ENCODE measurements around the gene OGFRL1. TPM values are rescaled to one million over a fixed set of nuclear protein-coding genes. Genes with fewer than 3 reads are reported as not detected.

The OGFRL1 gene
- total RNA-seq, 2 experiments from 2014 or later = 9.1 TPM

GRCh38 chr6:71349395-71349794 is 60.8 kb downstream of the OGFRL1 start:
- H3K4me1 Mint-ChIP-seq (ENCODE audit: low read depth) = no peaks in the 10 kb centered on the region
- intact Hi-C loops (cut with DNase I, micrococcal nuclease) = loop anchor here (1.0 to 10.0 kb wide), 2 partner anchors 159 to 1125 kb away; no protein-coding TSS in a partner anchor
- no peaks in the 10 kb centered on the region for H3K36me3 Mint-ChIP-seq (ENCODE audit: low read depth)
- peak in 3 of 14 experiments; percentile 35 to 44 (median 41) for DNase-seq
- no peaks in the 10 kb centered on the region for H3K36me3 ChIP-seq (ENCODE audit: insufficient read depth, low read length)
- no peaks in the 10 kb centered on the region for H3K9me3 Mint-ChIP-seq
- ChIA-PET CTCF (no interaction called here), POLR2A (no interaction called here)
- no peak overlapping the region for H3K4me3 ChIP-seq (ENCODE audit: low read length)
- no peaks in the 10 kb centered on the region for H3K4me1 ChIP-seq (ENCODE audit: insufficient read depth, low read length)
- no peaks in the 10 kb centered on the region for H3K9me3 ChIP-seq (ENCODE audit: control insufficient read depth in 1 of 2, insufficient read depth in 1 of 2, low read length in 2 of 2)
- no peak for ATAC-seq (ENCODE audit: poor library complexity)
- no peak overlapping the region for H3K4me3 Mint-ChIP-seq
- H3K27me3 ChIP-seq (ENCODE audit: control insufficient read depth in 1 of 2, insufficient read depth in 2 of 2, low read length in 2 of 2) = no peaks in the 10 kb centered on the region
- TF ChIP-seq CTCF (IDR thresholded peaks at IDR 0.05) = peak; percentile 73
- H3K27ac Mint-ChIP-seq = no peak overlapping the region
- peaks cover 4% of the 10 kb centered on the region for H3K27me3 Mint-ChIP-seq
- H3K27ac ChIP-seq (ENCODE audit: low read depth in 1 of 2, low read length in 2 of 2) = no peak overlapping the region

GRCh38 chr6:71349976-71350615 is 61.5 kb downstream of the OGFRL1 start:
- ATAC-seq (ENCODE audit: poor library complexity) = no peak
- POLR2A ChIA-PET = no interaction called here
- H3K9me3 Mint-ChIP-seq = no peaks in the 10 kb centered on the region

GRCh38 chr6:71351190-71351589 is 62.6 kb downstream of the OGFRL1 start:
- no peak for ATAC-seq (ENCODE audit: poor library complexity)
- H3K9me3 Mint-ChIP-seq = no peaks in the 10 kb centered on the region
- no peak overlapping the region for H3K27ac Mint-ChIP-seq
- ChIA-PET CTCF (no interaction called here), POLR2A (no interaction called here)
- no peaks in the 10 kb centered on the region for H3K36me3 Mint-ChIP-seq (ENCODE audit: low read depth)
- H3K27me3 ChIP-seq (ENCODE audit: control insufficient read depth in 1 of 2, insufficient read depth in 2 of 2, low read length in 2 of 2) = no peaks in the 10 kb centered on the region
- no peaks in the 10 kb centered on the region for H3K4me1 ChIP-seq (ENCODE audit: insufficient read depth, low read length)
- H3K4me3 ChIP-seq (ENCODE audit: low read length) = no peak overlapping the region
- intact Hi-C loops (cut with DNase I, micrococcal nuclease) = loop anchor here in 1 of 2 experiments (5.0 kb wide), 1 partner anchor 644 kb away; no protein-coding TSS in a partner anchor
- no peak overlapping the region for H3K4me3 Mint-ChIP-seq
- no peak for DNase-seq
- no peaks in the 10 kb centered on the region for H3K4me1 Mint-ChIP-seq (ENCODE audit: low read depth)
- no peak for TF ChIP-seq CTCF (IDR thresholded peaks at IDR 0.05)
- no peaks in the 10 kb centered on the region for H3K9me3 ChIP-seq (ENCODE audit: control insufficient read depth in 1 of 2, insufficient read depth in 1 of 2, low read length in 2 of 2)
- no peaks in the 10 kb centered on the region for H3K36me3 ChIP-seq (ENCODE audit: insufficient read depth, low read length)
- no peaks in the 10 kb centered on the region for H3K27me3 Mint-ChIP-seq
- no peak overlapping the region for H3K27ac ChIP-seq (ENCODE audit: low read depth in 1 of 2, low read length in 2 of 2)

More at GRCh38 chr6:71349976-71350615, 61.5 kb downstream of the OGFRL1 start:
- H3K4me3 Mint-ChIP-seq = no peak overlapping the region
- no peaks in the 10 kb centered on the region for H3K27me3 Mint-ChIP-seq
- H3K36me3 ChIP-seq (ENCODE audit: insufficient read depth, low read length) = no peaks in the 10 kb centered on the region
- H3K36me3 Mint-ChIP-seq (ENCODE audit: low read depth) = no peaks in the 10 kb centered on the region
- no peaks in the 10 kb centered on the region for H3K4me1 ChIP-seq (ENCODE audit: insufficient read depth, low read length)
- no peaks in the 10 kb centered on the region for H3K9me3 ChIP-seq (ENCODE audit: control insufficient read depth in 1 of 2, insufficient read depth in 1 of 2, low read length in 2 of 2)
- H3K27ac ChIP-seq (ENCODE audit: low read depth in 1 of 2, low read length in 2 of 2) = no peak overlapping the region
- TF ChIP-seq CTCF (IDR thresholded peaks at IDR 0.05) = no peak
- H3K27ac Mint-ChIP-seq = no peak overlapping the region
- H3K4me1 Mint-ChIP-seq (ENCODE audit: low read depth) = no peaks in the 10 kb centered on the region
- CTCF ChIA-PET = no interaction called here
- no peak overlapping the region for H3K4me3 ChIP-seq (ENCODE audit: low read length)
- intact Hi-C loops (cut with DNase I, micrococcal nuclease) = loop anchor here (1.0 to 10.0 kb wide), 3 partner anchors 160 to 1125 kb away; no protein-coding TSS in a partner anchor
- DNase-seq = no peak
- no peaks in the 10 kb centered on the region for H3K27me3 ChIP-seq (ENCODE audit: control insufficient read depth in 1 of 2, insufficient read depth in 2 of 2, low read length in 2 of 2)

Measured in CD4-positive, alpha-beta T cell (primary cell).